Measurements from ENCODE around the gene FMNL2.

Gene FMNL2

GRCh38 chr2:152339556-152340286, 4.7 kb downstream of the FMNL2 start:
- no peak for DNase-seq

GRCh38 chr2:152342259-152343046, 7.5 kb downstream of the FMNL2 start:
- no peak for DNase-seq

- no peak for DNase-seq
Observed at GRCh38 chr2:152343426-152343825, 8.5 kb downstream of the FMNL2 start.

- no peak for DNase-seq
Observed at GRCh38 chr2:152344579-152345195, 9.7 kb downstream of the FMNL2 start.

- no peak for DNase-seq
Observed at GRCh38 chr2:152347076-152347475, 12.1 kb downstream of the FMNL2 start.

GRCh38 chr2:152348388-152348787, 13.4 kb downstream of the FMNL2 start:
- DNase-seq = no peak

- no peak for DNase-seq
Observed at GRCh38 chr2:152349416-152349815, 14.4 kb downstream of the FMNL2 start.

- no peak for DNase-seq
Observed at GRCh38 chr2:152350155-152350679, 15.2 kb downstream of the FMNL2 start.

GRCh38 chr2:152352616-152353015, 17.6 kb downstream of the FMNL2 start:
- no peak for DNase-seq

GRCh38 chr2:152353364-152353763, 18.4 kb downstream of the FMNL2 start:
- no peak for DNase-seq

- no peak for DNase-seq
Observed at GRCh38 chr2:152354069-152354755, 19.2 kb downstream of the FMNL2 start.

GRCh38 chr2:152354909-152355308, 19.9 kb downstream of the FMNL2 start:
- DNase-seq = no peak

- no peak for DNase-seq
Observed at GRCh38 chr2:152355409-152355831, 20.4 kb downstream of the FMNL2 start.

- no peak for DNase-seq
Observed at GRCh38 chr2:152359573-152360363, 24.8 kb downstream of the FMNL2 start.

GRCh38 chr2:152363936-152364335, 29.0 kb downstream of the FMNL2 start:
- DNase-seq = no peak

GRCh38 chr2:152367547-152368390, 32.8 kb downstream of the FMNL2 start:
- DNase-seq = no peak

GRCh38 chr2:152369176-152369860, 34.3 kb downstream of the FMNL2 start:
- DNase-seq = no peak

- DNase-seq = no peak
Observed at GRCh38 chr2:152370783-152371182, 35.8 kb downstream of the FMNL2 start.

- DNase-seq = no peak
Observed at GRCh38 chr2:152372438-152372984, 37.5 kb downstream of the FMNL2 start.

GRCh38 chr2:152375174-152375573, 40.2 kb downstream of the FMNL2 start:
- DNase-seq = no peak

Data from NCI-H510A treated with DMSO at 0.1 percent for 48 hours (cell line).